GM18870 (cell line): ENCODE data around the gene C17orf100.
"Not testable (repeated sequence)": the region's sequence is repeated elsewhere in the genome, so short reads cannot be mapped to it uniquely, and the experiment has no call there.

Experiments
- ATAC-seq: cut with Tn5 transposase; IDR thresholded peaks from one replicate; pipeline ENCODE4 v1.9.1; 2021; ENCODE audit warnings: moderate library complexity; ENCODE audit not compliant: unreplicated experiment

The C17orf100 gene

GRCh38 chr17:6688944-6689343, 37.4 kb downstream of the C17orf100 start:
- ATAC-seq, result no peak

GRCh38 chr17:6690641-6691040, 39.1 kb downstream of the C17orf100 start:
- ATAC-seq, result no peak

GRCh38 chr17:6691546-6691945, 40.0 kb downstream of the C17orf100 start:
- ATAC-seq, result no peak

- not testable (repeated sequence) for ATAC-seq
Measured at GRCh38 chr17:6691958-6692357, 40.4 kb downstream of the C17orf100 start.

- no peak for ATAC-seq
Measured at GRCh38 chr17:6695051-6695450, 43.5 kb downstream of the C17orf100 start.

- no peak for ATAC-seq
Measured at GRCh38 chr17:6695565-6695964, 44.0 kb downstream of the C17orf100 start.

- no peak for ATAC-seq
Measured at GRCh38 chr17:6696906-6697305, 45.3 kb downstream of the C17orf100 start.

GRCh38 chr17:6698004-6698403, 46.4 kb downstream of the C17orf100 start:
- ATAC-seq, result no peak

- ATAC-seq, result no peak
Measured at GRCh38 chr17:6699997-6700947, 48.7 kb downstream of the C17orf100 start.

GRCh38 chr17:6700948-6701307, 49.4 kb downstream of the C17orf100 start:
- ATAC-seq, result no peak

- no peak for ATAC-seq
Measured at GRCh38 chr17:6701719-6702118, 50.2 kb downstream of the C17orf100 start.

- ATAC-seq, result no peak
Measured at GRCh38 chr17:6702567-6703215, 51.1 kb downstream of the C17orf100 start.
